HG02943 (cell line): Measurements from ENCODE around the gene CCDC122.

Experiments used
- ATAC-seq: cut with Tn5 transposase; IDR thresholded peaks from one replicate; pipeline ENCODE4 v1.9.1; 2021; ENCODE audit warnings: mild to moderate bottlenecking, low read depth, moderate library complexity; ENCODE audit not compliant: unreplicated experiment

Gene CCDC122

GRCh38 chr13:43805071-43805468, 74.5 kb downstream of the CCDC122 start:
- ATAC-seq = no peak

DNA sequence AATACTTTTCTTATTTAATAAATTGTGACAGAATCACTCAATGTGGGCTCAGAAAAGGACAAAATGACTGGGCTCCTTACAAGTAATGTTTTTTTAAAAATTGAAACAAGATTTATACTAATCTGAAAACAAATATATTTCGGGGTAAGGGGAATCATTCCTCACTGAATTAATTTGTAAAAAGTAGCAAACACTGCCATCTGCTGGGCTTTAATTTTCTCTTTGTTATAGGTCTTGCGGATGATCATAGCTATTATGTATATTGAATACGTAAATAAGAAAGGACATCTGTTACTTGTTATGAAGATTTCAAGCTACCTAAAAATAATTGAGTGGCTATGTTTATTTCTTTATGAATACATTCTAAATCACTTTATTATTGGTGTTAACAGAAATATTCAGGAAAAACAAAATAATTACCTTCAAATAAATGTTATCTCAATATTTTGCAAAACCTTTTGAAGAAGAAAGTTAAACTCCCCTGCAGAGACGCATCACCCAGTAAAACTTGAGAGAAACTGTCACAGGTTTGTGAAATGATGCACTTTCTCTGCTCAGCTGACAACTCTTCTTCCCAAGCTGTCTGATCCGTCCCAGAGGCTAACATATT, 75.0 kb downstream of the CCDC122 start:
- ATAC-seq = no peak

DNA sequence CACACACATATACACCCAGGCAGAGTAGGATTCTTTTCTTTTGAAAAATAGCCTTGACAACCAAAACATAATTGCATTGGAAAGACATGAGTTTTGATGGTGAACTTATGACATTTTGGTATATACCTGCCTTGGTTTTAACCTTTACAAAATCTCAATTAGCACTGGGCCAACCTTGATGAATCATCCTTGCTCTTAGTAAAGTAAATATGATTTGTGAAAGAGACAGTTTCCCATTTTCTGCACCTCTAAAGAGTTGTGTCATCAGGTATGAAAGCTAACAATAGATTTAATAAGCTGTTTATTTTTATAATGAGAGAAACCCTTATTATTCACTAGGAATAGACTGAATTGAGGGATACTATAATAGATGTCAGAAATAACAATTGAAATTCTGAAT, 77.0 kb downstream of the CCDC122 start:
- no peak for ATAC-seq

GRCh38 chr13:43800828-43801227, 78.7 kb downstream of the CCDC122 start:
- no peak for ATAC-seq

- ATAC-seq = no peak
These were observed 80.3 kb downstream of the CCDC122 start for GRCh38 chr13:43799191-43799590.

DNA sequence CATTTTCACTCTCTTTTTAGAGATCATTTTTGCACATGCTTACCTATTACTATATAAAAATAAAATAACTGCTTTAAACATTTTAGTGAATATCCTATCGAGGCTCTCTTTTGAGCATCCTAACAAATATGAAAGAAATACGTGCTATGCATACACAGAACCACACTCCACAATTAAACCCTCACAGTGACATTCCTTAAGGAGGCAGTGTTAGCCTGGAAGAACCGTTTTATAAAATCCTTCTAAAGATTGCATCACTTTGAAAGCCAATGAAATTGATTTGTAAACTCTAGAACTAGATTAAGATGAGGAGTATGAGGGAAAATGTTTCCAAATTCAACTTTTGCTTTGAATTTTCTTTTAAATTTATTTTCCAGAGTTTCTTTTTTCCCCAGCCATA, 81.7 kb downstream of the CCDC122 start:
- no peak for ATAC-seq

- no peak for ATAC-seq
These were observed 82.4 kb downstream of the CCDC122 start for GRCh38 chr13:43797159-43797558.

GRCh38 chr13:43794416-43794815, 85.1 kb downstream of the CCDC122 start:
- ATAC-seq = no peak

- no peak for ATAC-seq
These were observed 87.3 kb downstream of the CCDC122 start for GRCh38 chr13:43792076-43792881.

DNA sequence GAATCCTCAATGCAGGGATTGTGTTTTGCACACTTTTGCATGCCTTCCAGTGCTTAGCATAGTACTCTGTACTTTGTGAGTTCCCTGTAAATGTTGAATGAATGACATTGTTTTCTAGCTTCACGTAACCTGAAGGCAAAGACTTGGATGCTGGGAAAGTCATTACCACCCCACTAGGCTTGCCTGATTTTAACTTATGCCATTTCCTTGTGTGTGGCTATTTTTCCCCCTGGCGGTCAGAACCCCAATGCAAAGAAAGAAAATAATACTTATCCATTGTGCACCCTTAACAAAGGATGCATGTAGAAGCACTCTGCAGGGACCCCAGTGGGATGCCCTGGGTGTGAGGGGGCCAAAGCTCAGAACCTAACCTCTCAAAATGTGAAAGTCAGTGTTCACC, 91.5 kb downstream of the CCDC122 start:
- no peak for ATAC-seq

GRCh38 chr13:43787518-43787891, 92.0 kb downstream of the CCDC122 start:
- no peak for ATAC-seq

DNA sequence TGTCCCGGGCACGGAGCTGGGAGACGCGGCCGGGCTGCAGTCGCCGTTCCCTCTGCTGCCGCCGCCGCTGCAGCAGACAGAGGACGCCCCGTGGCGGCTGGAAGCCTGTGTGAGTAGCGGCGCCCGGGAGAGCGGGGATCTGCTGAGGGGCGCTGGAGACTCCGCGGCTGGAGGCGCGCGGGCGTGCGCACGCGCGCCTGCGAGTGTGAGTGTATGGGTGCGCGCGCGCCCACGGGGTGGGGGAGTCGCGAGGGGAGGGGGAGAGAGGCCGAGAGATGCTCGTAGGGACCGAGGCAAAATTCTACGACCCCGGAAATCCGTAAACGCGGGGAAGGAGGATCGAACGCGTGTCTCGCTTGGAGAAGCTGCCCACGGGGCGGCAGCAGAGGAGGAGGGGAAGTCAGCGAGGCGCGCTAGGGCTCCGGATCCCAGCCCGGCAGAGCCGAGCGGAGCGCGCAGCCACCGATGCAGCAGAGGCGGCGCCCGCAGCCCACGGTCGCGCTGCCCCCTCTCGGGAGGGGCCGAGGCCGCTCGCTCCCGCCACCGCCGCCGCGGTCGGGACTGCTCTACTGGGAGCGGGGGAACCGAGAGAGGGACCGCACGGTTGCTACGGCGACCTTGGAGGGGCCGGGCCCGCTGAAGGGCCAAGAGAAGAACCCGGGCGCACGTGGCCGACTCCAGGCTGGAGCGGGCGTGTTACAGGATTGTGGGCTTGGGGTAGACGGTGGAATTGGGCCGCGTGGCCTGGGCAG, 92.6 kb downstream of the CCDC122 start, which contains the start of gene ENOX1:
ENOX1 (minus strand) TSS at position 207 of the 752 bp plus-strand sequence.
- no peak for ATAC-seq

- no peak for ATAC-seq
These were observed 93.1 kb downstream of the CCDC122 start for GRCh38 chr13:43786472-43786765.
